HL-60/S4 treated with retinoic acid at 250 ng/mL for 4 days and 3 days (cell line): ENCODE data around the gene OOSP4A.

ENCODE experiments used
- in situ Hi-C: fragments of 300-500 bp; cut with MboI; formaldehyde crosslinking; loops from 2 replicates; pipeline ENCODE4 v1.7.0; 2022; ENCODE audit warnings: low sequenced_read_pairs

Gene OOSP4A

GRCh38 chr11:59963733-59964132, at the start of gene OOSP4A:
Gene OOSP4A (plus strand): TSS chr11:59964033. CDS start chr11:59964033, 0 bp downstream.
- in situ Hi-C loops = no loop called here

DNA sequence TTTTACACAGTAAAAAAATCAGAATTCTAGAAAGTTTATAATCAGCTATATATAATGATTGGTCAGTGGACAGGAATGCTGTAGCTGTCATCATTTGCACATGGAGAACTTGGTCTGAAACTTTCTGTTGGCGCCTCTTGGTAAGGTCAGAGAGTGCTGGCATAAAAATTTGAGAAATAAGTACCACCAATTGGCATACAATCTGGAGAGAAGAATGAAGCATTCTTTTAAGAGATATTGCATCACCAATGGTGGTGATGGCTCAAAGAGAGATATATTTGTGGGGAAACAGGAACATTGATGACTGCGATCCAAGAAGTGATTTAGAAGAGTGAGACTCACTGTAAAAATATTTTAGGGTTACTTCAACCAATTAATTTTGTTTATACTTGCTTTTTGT, 45.4 kb upstream of the OOSP4A start:
- in situ Hi-C loops = no loop called here

DNA sequence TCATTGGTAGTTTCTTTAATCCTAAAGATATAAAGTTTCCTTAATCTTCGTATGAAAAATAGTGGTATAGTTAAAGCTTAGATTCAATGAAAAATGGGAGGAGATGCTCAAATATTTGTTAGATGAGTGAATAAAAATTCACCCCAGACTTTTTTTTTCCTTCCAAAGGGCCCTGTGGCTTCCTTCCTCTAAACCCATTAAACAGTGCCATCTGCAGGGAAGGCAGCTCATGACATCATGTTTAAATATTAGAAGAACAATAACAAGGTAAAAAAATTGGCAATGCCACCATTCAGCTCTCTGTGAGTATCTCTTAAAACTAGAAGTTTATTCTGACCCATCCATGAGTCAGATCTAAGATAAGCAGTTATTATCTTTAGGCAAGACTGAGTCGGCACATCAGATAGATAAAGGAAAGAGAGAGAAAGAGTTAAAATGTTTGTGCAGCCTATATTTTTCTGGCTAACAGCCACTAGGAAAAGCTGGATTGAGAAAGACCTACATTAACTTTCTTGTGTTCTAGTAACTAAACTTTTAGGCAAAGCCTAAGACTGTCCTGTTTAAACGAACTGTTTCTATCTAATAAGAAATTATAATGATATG, 44.7 kb upstream of the OOSP4A start:
- in situ Hi-C loops = no loop called here

GRCh38 chr11:59923813-59924212, 40.0 kb upstream of the OOSP4A start:
- in situ Hi-C loops = no loop called here

DNA sequence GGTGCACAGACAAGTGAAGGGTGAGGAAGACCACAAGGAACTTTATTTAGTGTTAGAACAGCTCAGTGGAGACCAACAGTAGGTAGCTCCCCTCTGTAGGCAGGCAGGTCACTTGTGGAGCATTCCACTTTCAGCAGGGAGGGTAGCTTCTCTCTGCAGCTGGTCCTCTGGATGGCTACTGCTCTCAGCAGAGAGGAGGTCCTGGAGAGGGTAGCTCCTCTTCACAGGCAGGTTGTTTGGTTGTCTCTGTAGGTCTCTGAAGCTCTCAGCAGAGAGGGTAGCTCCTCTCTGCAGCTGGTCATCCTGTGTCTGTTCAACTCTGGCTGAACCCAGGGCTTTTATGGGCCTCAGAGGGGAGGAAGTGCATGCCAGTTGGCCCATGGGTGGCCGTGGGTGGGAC, 32.1 kb upstream of the OOSP4A start:
- in situ Hi-C loops = no loop called here

DNA sequence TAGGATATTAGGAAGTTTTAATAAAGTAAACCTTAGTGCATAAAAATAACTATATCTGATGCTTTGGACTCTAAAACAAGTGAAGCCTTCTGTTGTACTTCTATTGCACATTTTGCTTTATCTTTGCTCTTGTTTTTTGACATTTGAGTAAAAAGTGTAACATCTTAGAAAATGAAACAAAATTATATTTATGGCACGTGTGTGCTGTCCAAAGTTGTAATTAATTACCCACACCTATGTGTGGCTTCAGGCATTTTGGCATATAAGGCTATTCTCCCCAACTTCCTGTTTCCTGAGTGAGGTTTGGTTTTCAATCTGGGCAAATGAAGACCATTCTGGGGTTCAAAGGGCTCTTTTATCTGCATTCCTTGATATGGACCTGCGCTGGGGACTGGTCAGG, 25.7 kb upstream of the OOSP4A start, which contains the start of gene OOSP1:
OOSP1 (plus strand) TSS at position 301 of the 400 bp plus-strand sequence; CDS start at position 324, 23 bp downstream.
- in situ Hi-C loops = no loop called here

GRCh38 chr11:59938718-59939117, 25.1 kb upstream of the OOSP4A start:
- in situ Hi-C loops = no loop called here

- in situ Hi-C loops = no loop called here
Observed at GRCh38 chr11:59939482-59939881, 24.4 kb upstream of the OOSP4A start.

DNA sequence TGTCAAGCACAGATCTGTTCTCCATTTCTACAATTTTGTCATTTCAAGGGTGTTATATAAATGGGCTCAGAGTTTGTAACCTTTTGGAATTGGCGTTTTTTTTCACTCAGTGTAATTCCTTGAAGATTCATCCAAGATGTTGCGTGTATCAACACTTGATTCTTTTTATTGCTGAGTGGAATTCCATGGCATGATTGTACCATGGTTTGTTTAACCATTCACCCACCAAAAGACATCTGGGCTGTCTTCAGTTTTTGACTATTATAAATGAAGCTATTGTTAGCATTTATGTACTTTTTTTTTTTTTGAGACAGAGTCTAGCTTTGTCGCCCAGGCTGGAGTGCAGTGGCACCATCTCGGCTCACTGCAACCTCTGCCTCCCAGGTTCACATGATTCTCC, 22.7 kb upstream of the OOSP4A start:
- in situ Hi-C loops = no loop called here

DNA sequence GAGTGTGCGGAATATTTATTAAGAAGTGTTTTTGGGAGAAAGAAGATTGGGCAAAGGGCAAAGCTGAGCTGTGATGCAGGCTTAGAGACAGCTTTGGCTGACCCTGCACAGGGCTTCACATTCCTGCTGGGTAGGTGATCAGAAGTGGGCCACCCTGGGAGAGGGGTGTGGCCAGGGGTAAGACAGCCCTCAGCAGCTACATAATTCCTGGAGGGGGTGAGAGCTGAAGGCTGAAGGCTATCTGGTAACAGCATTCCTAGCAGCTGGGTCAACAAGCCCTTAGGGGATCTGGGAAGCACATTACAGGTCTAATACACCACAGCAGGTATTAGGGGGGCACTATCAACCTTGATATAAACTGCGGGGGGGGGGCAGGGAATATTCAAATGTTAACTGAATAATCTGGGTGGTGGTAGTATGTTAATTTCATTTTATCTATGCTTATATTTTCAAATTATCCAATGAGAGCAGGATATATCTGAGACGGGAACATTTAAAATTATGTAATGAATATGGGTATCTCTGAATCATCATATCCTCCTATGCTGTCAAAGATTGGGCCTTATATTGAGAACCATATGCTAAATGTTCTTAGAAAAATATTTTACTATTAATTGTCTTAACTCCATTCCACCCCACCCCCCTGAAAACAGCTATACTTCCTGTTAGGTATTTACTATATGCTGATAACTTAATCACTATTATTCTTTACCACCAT, 19.7 kb upstream of the OOSP4A start:
- in situ Hi-C loops = no loop called here

DNA sequence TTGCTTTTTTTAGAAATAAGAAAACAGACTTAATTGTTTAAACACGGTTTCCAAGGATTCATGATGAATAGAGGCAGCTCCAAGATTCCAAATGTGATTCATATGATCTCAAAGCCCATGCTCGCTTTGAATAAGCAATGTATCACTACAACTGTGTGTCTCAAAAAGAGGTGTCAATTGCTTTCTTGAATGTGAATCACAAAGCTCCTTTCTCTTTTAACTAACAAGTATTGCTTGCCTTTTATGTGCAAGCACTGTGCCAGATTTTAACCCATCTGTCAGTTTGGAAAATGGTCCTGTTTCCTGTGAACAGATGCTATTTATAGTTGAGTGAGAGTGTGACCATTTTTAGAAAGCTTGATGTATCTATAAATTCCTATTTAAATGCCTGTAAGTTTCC, 19.1 kb upstream of the OOSP4A start:
- in situ Hi-C loops = no loop called here

- in situ Hi-C loops = no loop called here
Observed at GRCh38 chr11:59953463-59954218, 10.2 kb upstream of the OOSP4A start.

- in situ Hi-C loops = no loop called here
Observed at GRCh38 chr11:59954219-59954847, 9.5 kb upstream of the OOSP4A start.

DNA sequence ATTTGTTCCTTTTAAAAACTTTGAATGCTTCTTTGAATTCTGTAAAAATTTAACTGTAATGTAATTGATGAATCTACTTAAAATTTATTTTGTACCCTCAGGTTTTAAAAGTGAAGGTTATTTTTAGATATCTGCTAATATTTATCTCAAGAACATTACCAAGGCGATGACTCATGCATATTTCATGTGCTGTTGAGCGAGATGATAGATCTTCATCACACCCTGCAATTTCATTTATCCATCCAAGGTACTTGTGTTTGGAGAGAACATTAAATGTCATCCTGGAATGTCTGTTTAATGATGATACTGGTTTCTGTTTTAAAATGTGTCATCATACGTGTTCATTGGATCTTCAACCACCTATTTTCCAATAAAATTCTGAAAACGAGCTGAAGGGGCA, 6.7 kb upstream of the OOSP4A start:
- in situ Hi-C loops = no loop called here

GRCh38 chr11:59960502-59961381, 3.1 kb upstream of the OOSP4A start:
- in situ Hi-C loops = no loop called here

DNA sequence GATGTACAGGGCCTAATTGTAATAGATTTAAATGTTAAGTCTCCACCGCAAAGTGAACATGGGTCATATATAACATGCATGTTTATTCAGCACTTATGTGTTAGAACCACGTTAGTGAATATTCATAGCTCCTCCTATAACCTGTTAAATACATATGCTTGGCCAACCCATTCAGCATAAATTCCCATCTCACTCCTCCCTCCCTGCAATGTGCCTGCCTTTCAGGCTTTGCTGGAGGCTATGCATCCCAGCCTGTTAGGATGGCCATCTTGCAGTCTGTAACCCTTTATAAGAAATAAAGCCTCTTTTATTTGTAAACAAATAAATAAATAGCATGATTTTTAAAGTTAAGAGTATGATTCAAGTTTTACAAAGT, 1.7 kb upstream of the OOSP4A start:
- in situ Hi-C loops = no loop called here

- in situ Hi-C loops = no loop called here
Observed at GRCh38 chr11:59965424-59965823, 1.6 kb downstream of the OOSP4A start.

DNA sequence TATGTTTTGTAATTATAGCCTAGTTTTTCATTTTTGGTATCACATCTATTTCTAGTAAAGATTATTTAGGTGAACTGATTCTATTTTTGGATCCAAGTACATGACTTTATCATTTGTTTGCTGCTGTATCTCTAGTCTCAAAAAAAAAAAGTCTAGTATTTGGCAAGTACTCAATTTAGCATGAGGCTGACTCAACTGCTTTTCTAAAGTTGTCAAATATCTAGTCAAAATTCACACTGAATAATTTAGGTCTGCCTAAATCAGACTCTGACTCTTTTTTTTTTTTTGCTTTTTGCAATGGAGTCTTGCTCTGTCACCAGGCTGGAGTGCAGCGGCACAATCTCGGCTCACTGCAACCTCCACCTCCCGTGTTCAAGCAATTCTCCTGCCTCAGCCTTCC, 2.4 kb downstream of the OOSP4A start:
- in situ Hi-C loops = no loop called here

DNA sequence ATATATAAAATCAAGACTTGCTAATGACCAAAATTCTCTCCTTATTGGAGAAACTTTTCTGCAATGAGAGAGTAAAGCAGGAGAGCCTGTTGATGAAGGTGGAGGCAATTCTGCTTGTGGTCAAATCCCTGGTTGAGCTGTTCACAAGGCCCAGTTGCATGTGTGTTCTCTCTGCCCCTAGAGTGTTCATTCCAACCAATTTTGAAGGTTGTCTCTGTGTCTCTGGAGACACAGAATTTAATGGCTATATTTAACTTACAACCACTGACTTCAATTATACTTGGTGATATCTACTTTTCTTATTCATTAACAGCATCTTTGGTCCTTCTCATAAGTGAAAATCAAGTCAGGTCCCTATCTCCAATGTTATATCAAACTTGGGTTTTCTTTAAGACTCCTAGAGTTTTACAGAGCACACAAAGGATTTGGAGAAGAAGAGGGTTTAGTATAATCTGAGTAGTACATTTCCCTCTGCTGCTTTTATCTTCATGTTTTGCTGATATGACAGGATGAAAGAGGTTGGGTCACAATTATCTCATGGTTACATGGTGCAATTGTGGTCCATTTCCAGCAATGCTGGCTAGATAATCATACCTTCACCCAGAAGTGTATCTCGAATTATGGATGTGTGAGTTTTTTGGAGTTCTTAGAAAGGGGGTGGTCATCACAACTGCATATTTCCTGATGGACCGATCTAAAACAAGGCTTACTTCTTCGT, 4.0 kb downstream of the OOSP4A start:
- in situ Hi-C loops = no loop called here

- in situ Hi-C loops = no loop called here
Observed at GRCh38 chr11:59968395-59968783, 4.6 kb downstream of the OOSP4A start.
